ENCODE results near the gene FAM83E. TPM values are rescaled to one million over a fixed set of nuclear protein-coding genes. Genes with fewer than 3 reads are reported as not detected.
"Not testable (repeated sequence)": the region's sequence is repeated elsewhere in the genome, so short reads cannot be mapped to it uniquely, and the experiment has no call there.

FAM83E gene
- total and polyA plus RNA-seq, 2 donors: 0.58 to 1.1 TPM

DNA sequence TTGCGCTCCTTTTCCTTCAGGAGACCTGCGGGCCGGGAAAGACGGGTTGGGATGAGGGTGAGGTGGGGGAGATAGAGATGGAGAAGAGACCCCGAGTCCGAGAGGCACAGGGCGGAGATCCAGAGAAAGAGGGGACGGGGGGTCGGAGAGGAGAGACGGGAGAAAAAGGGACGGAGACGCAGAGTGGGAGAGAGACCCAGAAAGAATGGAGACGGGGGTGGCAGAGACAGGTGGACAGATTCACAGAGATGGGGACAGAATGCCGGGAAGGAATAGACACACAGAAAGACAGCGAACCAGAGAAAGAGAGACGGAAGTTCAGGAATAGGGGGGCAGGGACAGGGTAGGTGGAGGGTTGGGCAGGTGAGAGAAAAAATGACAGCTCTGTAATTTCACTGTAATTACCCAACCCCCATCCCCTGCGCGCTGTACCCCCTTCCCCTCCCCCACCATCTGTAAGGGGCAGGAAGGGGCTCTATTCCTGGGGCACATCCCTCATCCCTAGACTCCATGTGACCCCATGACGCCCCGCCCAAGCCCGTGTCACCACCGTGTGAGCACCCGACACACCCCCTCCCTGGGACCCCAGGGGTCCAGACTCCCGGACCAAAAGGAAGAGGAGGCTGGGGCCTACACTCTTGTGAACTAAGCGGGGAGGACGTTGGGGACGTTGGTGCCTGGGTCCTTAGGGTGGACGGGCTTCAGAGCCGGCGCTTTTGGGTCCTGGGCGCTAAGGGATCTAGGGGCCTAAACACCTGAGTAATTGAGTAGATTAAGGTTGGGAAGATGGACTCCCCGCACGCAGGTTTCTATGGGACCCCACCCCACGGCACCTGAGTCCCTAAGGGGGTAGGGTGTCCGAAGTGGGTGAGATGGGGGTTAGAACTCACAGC, 21.3 kb upstream of the FAM83E start:
- no peak for DNase-seq (ENCODE audit: extremely low spot score)
- WGBS: 4% methylated on average over 35 of the region's 35 CpGs
- H3K27ac ChIP-seq (ENCODE audit: low read depth): peak overlapping the region; percentile 87
- no peaks in the 10 kb centered on the region for H3K36me3 ChIP-seq (ENCODE audit: insufficient read depth)
- peak overlapping the region; percentile 60 for H3K4me3 ChIP-seq (ENCODE audit: low read depth, low read length)
- H3K4me1 ChIP-seq (ENCODE audit: insufficient read depth): no peaks in the 10 kb centered on the region

- H3K4me3 ChIP-seq (ENCODE audit: low read depth, low read length): peak overlapping the region; percentile 60
- no peaks in the 10 kb centered on the region for H3K4me1 ChIP-seq (ENCODE audit: insufficient read depth)
- H3K36me3 ChIP-seq (ENCODE audit: insufficient read depth): no peaks in the 10 kb centered on the region
- no peak for DNase-seq (ENCODE audit: extremely low spot score)
- H3K27ac ChIP-seq (ENCODE audit: low read depth): peak overlapping the region; percentile 83
- WGBS: 2% methylated on average over 67 of the region's 67 CpGs
Measured at GRCh38 chr19:48635263-48635965, 20.5 kb upstream of the FAM83E start.

DNA sequence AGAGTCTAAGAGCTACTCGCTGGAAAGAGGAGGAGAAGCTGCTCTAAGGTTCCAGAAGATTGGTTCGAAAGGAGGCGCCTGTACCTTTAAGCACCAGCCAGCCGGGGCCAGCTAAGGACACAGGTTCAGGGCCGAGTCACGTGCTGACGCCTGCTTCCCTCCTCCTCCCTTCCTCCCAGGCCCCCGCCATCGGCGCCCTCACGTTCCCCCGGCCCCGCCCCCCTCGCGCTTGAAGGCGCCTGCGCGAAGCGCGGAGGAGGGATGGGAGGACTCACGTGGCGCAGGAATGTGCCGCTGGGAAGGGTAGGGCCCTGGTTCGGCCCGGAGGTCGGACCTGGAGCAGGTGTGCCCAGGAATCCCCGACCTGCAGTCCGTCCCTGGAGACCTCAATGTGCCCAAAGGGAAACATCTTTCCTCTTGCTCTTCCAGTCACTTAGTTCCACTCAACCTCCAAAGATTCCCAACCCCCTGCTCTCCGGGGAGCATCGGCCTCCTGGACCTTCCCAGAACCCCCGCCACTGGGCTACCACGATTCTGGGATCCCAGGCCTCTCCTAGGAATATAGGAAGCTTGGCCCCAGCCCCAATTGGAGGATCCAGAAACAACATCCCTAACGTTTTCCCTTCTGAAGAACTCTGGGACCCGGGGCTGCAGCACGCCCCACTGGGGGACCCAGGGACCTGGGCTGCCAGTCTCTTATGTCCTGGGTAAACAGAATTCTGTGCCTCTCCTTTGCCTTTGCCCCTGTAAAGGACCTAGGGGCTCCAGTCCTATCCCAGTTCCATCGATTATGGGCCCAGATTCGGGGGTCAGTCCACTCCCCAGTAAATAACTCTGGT, 19.8 kb upstream of the FAM83E start:
- Histone ChIP-seq H3K4me3 (ENCODE audit: low read depth, low read length) (peak overlapping the region; percentile 1), H3K4me1 (ENCODE audit: insufficient read depth) (no peaks in the 10 kb centered on the region), H3K36me3 (ENCODE audit: insufficient read depth) (no peaks in the 10 kb centered on the region), H3K27ac (ENCODE audit: low read depth) (peak overlapping the region; percentile 83)
- DNase-seq (ENCODE audit: extremely low spot score): peak; percentile 83
- WGBS: 7% methylated on average over 37 of the region's 37 CpGs

- no peak for DNase-seq (ENCODE audit: extremely low spot score)
- Histone ChIP-seq H3K36me3 (ENCODE audit: insufficient read depth) (no peaks in the 10 kb centered on the region), H3K4me1 (ENCODE audit: insufficient read depth) (no peaks in the 10 kb centered on the region), H3K27ac (ENCODE audit: low read depth) (no peak overlapping the region), H3K4me3 (ENCODE audit: low read depth, low read length) (no peak overlapping the region)
- 48% methylated on average over 7 of the region's 7 CpGs for WGBS
Measured at GRCh38 chr19:48634036-48634342, 19.1 kb upstream of the FAM83E start.

- no peak for DNase-seq (ENCODE audit: extremely low spot score)
- WGBS: 70% methylated on average over 22 of the region's 22 CpGs
- Histone ChIP-seq H3K4me3 (ENCODE audit: low read depth, low read length) (no peak overlapping the region), H3K36me3 (ENCODE audit: insufficient read depth) (no peaks in the 10 kb centered on the region), H3K27ac (ENCODE audit: low read depth) (no peak overlapping the region), H3K4me1 (ENCODE audit: insufficient read depth) (no peaks in the 10 kb centered on the region)
Measured at GRCh38 chr19:48633148-48634035, 18.5 kb upstream of the FAM83E start.

DNA sequence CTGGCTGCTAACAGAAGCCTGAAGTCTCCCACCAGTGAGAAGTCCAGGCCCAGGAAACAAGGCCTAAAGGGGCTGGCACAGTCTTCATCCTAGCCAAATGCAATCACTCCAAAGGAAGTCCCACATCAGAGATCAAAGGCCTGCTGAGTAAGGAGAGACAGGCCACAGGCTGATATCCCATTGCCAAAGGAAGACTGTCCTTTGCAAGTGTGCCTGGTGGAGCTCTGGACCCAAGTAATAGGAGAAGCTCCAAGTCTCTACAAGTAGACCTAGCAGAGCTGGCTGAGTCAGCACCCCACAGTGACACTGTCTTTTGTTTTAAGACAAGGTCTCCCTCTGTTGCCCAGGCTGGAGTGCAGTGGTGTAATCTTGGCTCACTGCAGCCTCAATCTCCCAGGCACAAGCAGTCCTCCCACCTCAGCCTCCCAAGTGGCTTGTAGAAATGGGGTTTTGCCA, 17.8 kb upstream of the FAM83E start:
- Histone ChIP-seq H3K4me1 (ENCODE audit: insufficient read depth) (no peaks in the 10 kb centered on the region), H3K36me3 (ENCODE audit: insufficient read depth) (no peaks in the 10 kb centered on the region), H3K4me3 (ENCODE audit: low read depth, low read length) (no peak overlapping the region), H3K27ac (ENCODE audit: low read depth) (no peak overlapping the region)
- no peak for DNase-seq (ENCODE audit: extremely low spot score)

DNA sequence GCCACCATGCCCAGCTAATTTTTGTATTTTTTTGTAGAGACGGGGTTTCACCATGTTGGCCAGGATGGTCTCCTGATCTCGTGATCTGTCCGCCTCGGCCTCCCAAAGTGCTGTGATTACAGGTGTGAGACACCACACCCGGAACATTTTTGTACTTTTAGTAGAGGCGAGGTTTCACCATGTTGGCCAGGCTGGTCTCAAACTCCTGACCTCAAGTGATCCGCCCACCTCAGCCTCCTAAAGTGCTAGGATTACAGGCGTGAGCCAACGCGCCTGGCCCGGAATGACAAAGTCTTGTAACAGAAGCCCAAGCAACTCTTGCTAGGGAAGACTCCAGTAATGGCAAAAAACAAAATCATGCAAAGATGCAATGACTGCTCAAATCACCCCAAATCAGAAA, 17.4 kb upstream of the FAM83E start:
- H3K4me3 ChIP-seq (ENCODE audit: low read depth, low read length); H3K27ac ChIP-seq (ENCODE audit: low read depth); DNase-seq (ENCODE audit: extremely low spot score); H3K4me1 ChIP-seq (ENCODE audit: insufficient read depth); H3K36me3 ChIP-seq (ENCODE audit: insufficient read depth): not testable (repeated sequence)
- WGBS: 90% methylated on average over 11 of the region's 11 CpGs

GRCh38 chr19:48631225-48631624, 16.3 kb upstream of the FAM83E start:
- H3K4me1 ChIP-seq (ENCODE audit: insufficient read depth): no peaks in the 10 kb centered on the region
- 68% methylated on average over 3 of the region's 3 CpGs for WGBS
- no peak overlapping the region for H3K4me3 ChIP-seq (ENCODE audit: low read depth, low read length)
- H3K36me3 ChIP-seq (ENCODE audit: insufficient read depth): no peaks in the 10 kb centered on the region
- H3K27ac ChIP-seq (ENCODE audit: low read depth): no peak overlapping the region
- no peak for DNase-seq (ENCODE audit: extremely low spot score)

DNA sequence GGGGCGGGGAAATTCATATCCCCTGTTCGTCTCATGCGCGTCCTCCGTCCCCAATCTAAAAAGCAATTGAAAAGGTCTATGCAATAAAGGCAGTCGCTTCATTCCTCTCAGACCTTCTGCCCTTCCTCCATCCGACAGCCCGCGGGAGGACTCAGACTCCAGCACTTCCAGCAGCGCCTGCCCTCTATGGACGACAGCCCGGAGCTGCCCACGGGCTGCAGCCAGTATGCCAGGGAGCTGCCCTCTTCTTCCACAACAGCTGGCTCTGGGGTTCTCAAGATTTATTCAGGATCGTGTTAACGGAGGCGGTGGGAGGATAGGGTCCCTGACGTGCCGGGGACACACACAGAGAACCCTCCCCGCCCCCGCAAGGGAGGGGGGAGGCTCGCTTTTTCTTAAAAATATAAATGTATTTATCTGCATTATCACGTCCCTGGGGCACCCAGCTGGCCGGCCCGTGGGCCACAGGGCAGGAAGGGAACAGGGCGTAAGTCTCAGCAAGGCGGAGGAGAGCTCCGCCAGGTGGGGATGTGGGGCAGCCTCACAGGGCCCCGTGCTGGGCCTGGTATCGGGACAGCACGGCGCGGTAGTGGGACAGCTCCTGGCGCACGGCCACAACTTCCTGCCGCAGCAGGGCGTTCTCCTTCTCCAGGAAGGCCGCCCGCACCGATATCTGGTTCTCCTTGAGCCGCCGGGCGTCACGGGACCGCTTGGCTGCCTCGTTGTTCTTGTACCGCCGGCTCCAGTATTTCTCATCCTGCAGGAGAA, 15.6 kb upstream of the FAM83E start:
- peak overlapping the region; percentile 40 for H3K27ac ChIP-seq (ENCODE audit: low read depth)
- H3K4me3 ChIP-seq (ENCODE audit: low read depth, low read length): no peak overlapping the region
- no peaks in the 10 kb centered on the region for H3K36me3 ChIP-seq (ENCODE audit: insufficient read depth)
- DNase-seq (ENCODE audit: extremely low spot score): no peak
- WGBS: 15% methylated on average over 47 of the region's 47 CpGs
- no peaks in the 10 kb centered on the region for H3K4me1 ChIP-seq (ENCODE audit: insufficient read depth)

- Histone ChIP-seq H3K4me1 (ENCODE audit: insufficient read depth) (no peaks in the 10 kb centered on the region), H3K4me3 (ENCODE audit: low read depth, low read length) (no peak overlapping the region), H3K27ac (ENCODE audit: low read depth) (no peak overlapping the region), H3K36me3 (ENCODE audit: insufficient read depth) (no peaks in the 10 kb centered on the region)
- WGBS: 40% methylated on average over 48 of the region's 48 CpGs
- no peak for DNase-seq (ENCODE audit: extremely low spot score)
Measured at GRCh38 chr19:48629599-48630295, 14.9 kb upstream of the FAM83E start.

- no peak overlapping the region for H3K27ac ChIP-seq (ENCODE audit: low read depth)
- no peaks in the 10 kb centered on the region for H3K36me3 ChIP-seq (ENCODE audit: insufficient read depth)
- WGBS: 85% methylated on average over 22 of the region's 22 CpGs
- no peaks in the 10 kb centered on the region for H3K4me1 ChIP-seq (ENCODE audit: insufficient read depth)
- H3K4me3 ChIP-seq (ENCODE audit: low read depth, low read length): no peak overlapping the region
- no peak for DNase-seq (ENCODE audit: extremely low spot score)
Measured at GRCh38 chr19:48629297-48629598, 14.4 kb upstream of the FAM83E start.
